ENCODE data around the gene ROBO2.

The ROBO2 gene

DNA sequence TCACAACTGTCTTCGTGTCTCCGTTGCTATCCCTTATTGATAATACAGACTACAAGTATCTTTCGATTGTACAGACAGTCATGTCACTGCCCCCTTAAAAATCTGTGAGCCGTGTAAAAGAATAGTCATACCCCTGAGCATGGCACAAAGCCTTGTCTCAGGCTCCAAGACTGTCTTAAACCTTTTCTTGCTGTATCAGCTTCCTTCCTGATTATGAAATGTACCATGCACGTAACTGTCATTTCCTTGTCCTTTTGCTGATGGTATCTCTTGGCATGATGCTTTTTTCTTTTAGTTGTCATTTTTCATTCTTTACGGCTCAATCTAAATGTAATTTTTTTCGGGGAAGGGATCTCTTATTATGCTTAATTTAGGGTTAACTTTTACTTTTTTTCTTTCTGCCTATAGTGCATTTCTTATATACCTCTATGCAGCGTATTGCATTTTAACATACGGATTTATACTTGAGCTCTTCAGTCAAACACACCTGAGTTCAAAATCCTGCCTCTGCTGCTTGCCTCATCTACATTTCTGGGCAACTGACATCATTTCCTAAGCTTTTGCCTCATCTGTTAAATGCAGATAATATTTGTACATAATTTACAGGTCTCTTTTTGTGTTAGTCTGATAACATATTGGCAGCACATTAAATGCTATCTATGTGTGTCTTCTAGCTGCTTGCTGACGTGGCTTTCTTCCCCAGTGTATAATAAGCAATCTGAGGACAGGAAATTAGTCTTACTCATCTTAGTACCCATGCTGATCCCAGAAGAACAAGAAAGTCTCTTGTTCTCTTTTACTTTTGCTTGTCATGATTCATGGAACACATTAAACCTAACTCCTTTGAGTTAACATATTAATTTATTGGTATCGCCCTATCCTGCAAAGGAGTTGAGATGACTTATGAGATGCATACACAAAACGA, 57.3 kb downstream of the ROBO2 start (continued):
- TF ChIP-seq, protein P1, sequence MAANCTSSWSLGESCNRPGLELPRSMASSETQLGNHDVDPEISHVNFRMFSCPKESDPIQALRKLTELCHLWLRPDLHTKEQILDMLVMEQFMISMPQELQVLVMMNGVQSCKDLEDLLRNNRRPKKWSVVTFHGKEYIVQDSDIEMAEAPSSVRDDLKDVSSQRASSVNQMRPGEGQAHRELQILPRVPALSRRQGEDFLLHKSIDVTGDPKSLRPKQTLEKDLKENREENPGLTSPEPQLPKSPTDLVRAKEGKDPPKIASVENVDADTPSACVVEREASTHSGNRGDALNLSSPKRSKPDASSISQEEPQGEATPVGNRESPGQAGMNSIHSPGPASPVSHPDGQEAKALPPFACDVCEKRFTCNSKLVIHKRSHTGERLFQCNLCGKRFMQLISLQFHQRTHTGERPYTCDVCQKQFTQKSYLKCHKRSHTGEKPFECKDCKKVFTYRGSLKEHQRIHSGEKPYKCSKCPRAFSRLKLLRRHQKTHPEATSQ (tag by site-specific recombination; IDR thresholded peaks at IDR 0.05): no peak
- TF ChIP-seq ZNF146 (tag by site-specific recombination; IDR thresholded peaks at IDR 0.05): no peak
- no peak for TF ChIP-seq ZBTB7A (tag by site-specific recombination; IDR thresholded peaks at IDR 0.05; ENCODE audit: low read depth)
- no peak for TF ChIP-seq ZNF530 (tag by site-specific recombination; IDR thresholded peaks at IDR 0.05; ENCODE audit: low read depth)

DNA sequence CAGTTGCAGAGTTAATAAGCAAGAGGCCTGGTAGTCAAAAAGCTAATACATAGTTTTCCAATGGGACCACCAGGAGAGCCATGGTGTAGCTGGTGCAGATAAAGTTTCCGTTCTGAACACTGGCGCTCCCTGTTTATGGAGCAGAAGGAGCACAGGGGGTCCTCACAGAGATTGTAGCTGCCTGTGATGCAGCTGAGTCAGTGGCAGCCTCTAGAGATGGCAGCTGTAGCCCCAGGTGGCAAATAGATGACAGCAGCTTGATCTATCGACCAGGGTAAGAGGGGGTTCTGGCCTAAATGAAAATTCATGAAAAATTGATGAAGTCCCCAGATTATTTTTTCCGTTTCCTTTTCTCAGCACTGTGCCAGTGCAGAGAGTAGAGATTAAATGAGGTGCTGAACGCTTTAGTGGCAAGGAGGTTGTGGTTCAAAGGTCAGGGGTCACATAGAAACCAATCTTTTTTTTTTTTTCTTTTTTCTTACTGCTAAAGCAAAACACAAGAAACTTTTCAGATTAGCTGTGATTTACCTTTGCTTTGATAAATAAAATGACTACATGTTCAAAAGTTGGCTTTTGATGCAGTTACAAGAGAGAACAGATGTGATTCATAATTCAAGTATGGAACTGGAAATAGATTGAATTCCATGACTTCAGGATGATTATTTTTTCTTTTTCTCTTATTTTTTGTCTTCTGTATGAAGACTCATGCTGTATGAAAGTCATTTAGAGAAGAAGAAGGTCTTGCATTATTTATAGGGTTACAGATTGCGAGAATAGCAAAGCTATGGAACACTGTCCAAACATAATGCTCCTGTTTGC, 63.3 kb downstream of the ROBO2 start:
- POLR2A ChIA-PET: no interaction called here
- Histone ChIP-seq H3K27ac (ENCODE audit: extremely low read depth, low read depth, low read length) (no peak overlapping the region), H3K4me1 (ENCODE audit: control insufficient read depth, insufficient read depth, low read length) (peaks cover 6% of the 10 kb centered on the region; the same call in 1 of the 2 replicates), H3K4me3 (ENCODE audit: low read depth, low read length) (no peak overlapping the region), H3K36me3 (ENCODE audit: control insufficient read depth in 2 of 2, insufficient read depth in 1 of 2, low read length in 2 of 2) (no peaks in the 10 kb centered on the region), H3K9me3 (ENCODE audit: control insufficient read depth, insufficient read depth, low read depth, low read length) (no peaks in the 10 kb centered on the region)
- TF ChIP-seq ZIC2 (tag by site-specific recombination; IDR thresholded peaks at IDR 0.05): peak; percentile 87
- TF ChIP-seq ZNF155 (tag by site-specific recombination; IDR thresholded peaks at IDR 0.05): no peak
- peak; percentile 60 for TF ChIP-seq GLIS1 (tag by site-specific recombination; IDR thresholded peaks at IDR 0.05)
- TF ChIP-seq ZNF423 (tag by site-specific recombination; IDR thresholded peaks at IDR 0.05): peak; percentile 60; the same call in 1 of the 2 replicates
- CTCF ChIA-PET: interaction anchor here (0.6 kb wide), 2 partner anchors 32 to 45 kb away, joined by 3 read pairs; no protein-coding TSS in a partner anchor

DNA sequence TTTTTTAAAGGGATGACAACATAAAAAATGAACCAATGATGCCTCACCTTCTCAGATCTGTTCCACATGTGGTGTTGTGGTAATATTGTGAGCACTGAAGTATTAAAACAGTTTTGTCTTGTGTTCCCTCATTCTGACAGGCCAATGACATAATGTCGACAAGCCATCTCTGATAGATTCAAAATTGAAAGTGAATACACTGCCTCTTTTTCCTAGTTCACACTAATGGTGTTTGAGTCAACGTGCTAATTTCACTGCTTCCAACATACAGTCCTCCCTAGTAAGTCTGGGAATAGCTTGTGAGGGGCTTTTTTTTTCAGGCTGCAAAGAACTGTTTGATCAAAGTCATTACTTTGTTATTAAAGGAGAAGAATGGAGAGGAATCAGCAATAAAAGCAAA, 82.8 kb downstream of the ROBO2 start:
- Histone ChIP-seq H3K27ac (ENCODE audit: extremely low read depth, low read depth, low read length) (no peak overlapping the region), H3K4me3 (ENCODE audit: low read depth, low read length) (no peak overlapping the region), H3K4me1 (ENCODE audit: control insufficient read depth, insufficient read depth, low read length) (no peaks in the 10 kb centered on the region), H3K9me3 (ENCODE audit: control insufficient read depth, insufficient read depth, low read depth, low read length) (no peaks in the 10 kb centered on the region), H3K36me3 (ENCODE audit: control insufficient read depth in 2 of 2, insufficient read depth in 1 of 2, low read length in 2 of 2) (no peaks in the 10 kb centered on the region)
- POLR2A ChIA-PET: no interaction called here
- CTCF ChIA-PET: no interaction called here
- TF ChIP-seq ZNF624 (tag by site-specific recombination; IDR thresholded peaks at IDR 0.05) (no peak), ZNF184 (tag by site-specific recombination; IDR thresholded peaks at IDR 0.05) (no peak), ZNF501 (tag by site-specific recombination; IDR thresholded peaks at IDR 0.05) (no peak), ZNF473 (tag by site-specific recombination; IDR thresholded peaks at IDR 0.05) (no peak), KLF9 (tag by site-specific recombination; IDR thresholded peaks at IDR 0.05; ENCODE audit: low read depth) (no peak), ZNF341 (tag by site-specific recombination; IDR thresholded peaks at IDR 0.05; ENCODE audit: low read depth) (no peak), OVOL3 (tag by site-specific recombination; IDR thresholded peaks at IDR 0.05) (no peak), ZNF223 (tag by site-specific recombination; IDR thresholded peaks at IDR 0.05) (no peak), ZNF701 (tag by site-specific recombination; IDR thresholded peaks at IDR 0.05) (no peak), EGR2 (tag by site-specific recombination; IDR thresholded peaks at IDR 0.05; ENCODE audit: low read depth) (no peak)
- TF ChIP-seq, protein P2, sequence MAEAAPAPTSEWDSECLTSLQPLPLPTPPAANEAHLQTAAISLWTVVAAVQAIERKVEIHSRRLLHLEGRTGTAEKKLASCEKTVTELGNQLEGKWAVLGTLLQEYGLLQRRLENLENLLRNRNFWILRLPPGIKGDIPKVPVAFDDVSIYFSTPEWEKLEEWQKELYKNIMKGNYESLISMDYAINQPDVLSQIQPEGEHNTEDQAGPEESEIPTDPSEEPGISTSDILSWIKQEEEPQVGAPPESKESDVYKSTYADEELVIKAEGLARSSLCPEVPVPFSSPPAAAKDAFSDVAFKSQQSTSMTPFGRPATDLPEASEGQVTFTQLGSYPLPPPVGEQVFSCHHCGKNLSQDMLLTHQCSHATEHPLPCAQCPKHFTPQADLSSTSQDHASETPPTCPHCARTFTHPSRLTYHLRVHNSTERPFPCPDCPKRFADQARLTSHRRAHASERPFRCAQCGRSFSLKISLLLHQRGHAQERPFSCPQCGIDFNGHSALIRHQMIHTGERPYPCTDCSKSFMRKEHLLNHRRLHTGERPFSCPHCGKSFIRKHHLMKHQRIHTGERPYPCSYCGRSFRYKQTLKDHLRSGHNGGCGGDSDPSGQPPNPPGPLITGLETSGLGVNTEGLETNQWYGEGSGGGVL (tag by site-specific recombination; IDR thresholded peaks at IDR 0.05): no peak
- TF ChIP-seq, protein P3, sequence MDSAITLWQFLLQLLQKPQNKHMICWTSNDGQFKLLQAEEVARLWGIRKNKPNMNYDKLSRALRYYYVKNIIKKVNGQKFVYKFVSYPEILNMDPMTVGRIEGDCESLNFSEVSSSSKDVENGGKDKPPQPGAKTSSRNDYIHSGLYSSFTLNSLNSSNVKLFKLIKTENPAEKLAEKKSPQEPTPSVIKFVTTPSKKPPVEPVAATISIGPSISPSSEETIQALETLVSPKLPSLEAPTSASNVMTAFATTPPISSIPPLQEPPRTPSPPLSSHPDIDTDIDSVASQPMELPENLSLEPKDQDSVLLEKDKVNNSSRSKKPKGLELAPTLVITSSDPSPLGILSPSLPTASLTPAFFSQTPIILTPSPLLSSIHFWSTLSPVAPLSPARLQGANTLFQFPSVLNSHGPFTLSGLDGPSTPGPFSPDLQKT (IDR thresholded peaks at IDR 0.05; ENCODE audit: borderline replicate concordance, low read depth, low read length): no peak
- TF ChIP-seq, protein P4, sequence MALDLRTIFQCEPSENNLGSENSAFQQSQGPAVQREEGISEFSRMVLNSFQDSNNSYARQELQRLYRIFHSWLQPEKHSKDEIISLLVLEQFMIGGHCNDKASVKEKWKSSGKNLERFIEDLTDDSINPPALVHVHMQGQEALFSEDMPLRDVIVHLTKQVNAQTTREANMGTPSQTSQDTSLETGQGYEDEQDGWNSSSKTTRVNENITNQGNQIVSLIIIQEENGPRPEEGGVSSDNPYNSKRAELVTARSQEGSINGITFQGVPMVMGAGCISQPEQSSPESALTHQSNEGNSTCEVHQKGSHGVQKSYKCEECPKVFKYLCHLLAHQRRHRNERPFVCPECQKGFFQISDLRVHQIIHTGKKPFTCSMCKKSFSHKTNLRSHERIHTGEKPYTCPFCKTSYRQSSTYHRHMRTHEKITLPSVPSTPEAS (tag by site-specific recombination; IDR thresholded peaks at IDR 0.05): no peak
- TF ChIP-seq, protein P5, sequence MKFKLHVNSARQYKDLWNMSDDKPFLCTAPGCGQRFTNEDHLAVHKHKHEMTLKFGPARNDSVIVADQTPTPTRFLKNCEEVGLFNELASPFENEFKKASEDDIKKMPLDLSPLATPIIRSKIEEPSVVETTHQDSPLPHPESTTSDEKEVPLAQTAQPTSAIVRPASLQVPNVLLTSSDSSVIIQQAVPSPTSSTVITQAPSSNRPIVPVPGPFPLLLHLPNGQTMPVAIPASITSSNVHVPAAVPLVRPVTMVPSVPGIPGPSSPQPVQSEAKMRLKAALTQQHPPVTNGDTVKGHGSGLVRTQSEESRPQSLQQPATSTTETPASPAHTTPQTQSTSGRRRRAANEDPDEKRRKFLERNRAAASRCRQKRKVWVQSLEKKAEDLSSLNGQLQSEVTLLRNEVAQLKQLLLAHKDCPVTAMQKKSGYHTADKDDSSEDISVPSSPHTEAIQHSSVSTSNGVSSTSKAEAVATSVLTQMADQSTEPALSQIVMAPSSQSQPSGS (tag by site-specific recombination; IDR thresholded peaks at IDR 0.05; ENCODE audit: low read depth): no peak
- TF ChIP-seq, protein P6, sequence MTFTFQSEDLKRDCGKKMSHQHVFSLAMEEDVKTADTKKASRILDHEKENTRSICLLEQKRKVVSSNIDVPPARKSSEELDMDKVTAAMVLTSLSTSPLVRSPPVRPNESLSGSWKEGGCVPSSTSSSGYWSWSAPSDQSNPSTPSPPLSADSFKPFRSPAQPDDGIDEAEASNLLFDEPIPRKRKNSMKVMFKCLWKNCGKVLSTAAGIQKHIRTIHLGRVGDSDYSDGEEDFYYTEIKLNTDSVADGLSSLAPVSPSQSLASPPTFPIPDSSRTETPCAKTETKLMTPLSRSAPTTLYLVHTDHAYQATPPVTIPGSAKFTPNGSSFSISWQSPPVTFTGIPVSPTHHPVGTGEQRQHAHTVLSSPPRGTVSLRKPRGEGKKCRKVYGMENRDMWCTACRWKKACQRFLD (tag by site-specific recombination; IDR thresholded peaks at IDR 0.05): no peak

All from HEK293 (cell line).